Spleen (tissue), 11 donors: ENCODE data around the gene SNX17. TPM values are rescaled to one million over a fixed set of nuclear protein-coding genes. Genes with fewer than 3 reads are reported as not detected.

Source experiments
- DNase-seq: peaks from one replicate; pipeline ENCODE4 v3.0.0-alpha.2; 2020
- H3K27ac ChIP-seq, 8 donors: fragments of 200-600 bp; sonication (generic) in 7 of 8; 1 replicate in 4 of 8; 2 replicates in 4 of 8; pipeline versions ENCODE4 v1.5.0 to v1.8.0; 2016 to 2021; ENCODE audit warnings: inconsistent platforms in 4 of 8, mild to moderate bottlenecking in 4 of 8, moderate library complexity in 1 of 8
- H3K27me3 ChIP-seq, 7 donors: fragments of 200-600 bp; sonication (generic) in 6 of 7; replicated peaks in 1 of 7; 1 replicate in 4 of 7; 2 replicates in 3 of 7; pipeline versions ENCODE4 v1.5.0 to v1.8.0; 2016 to 2021; ENCODE audit warnings: inconsistent platforms in 3 of 7, mild to moderate bottlenecking in 1 of 7
- H3K36me3 ChIP-seq, 6 donors: fragments of 200-600 bp; sonication (generic) in 5 of 6; 1 replicate in 4 of 6; 2 replicates in 2 of 6; pipeline versions ENCODE4 v1.5.0 to v1.8.0; 2016 to 2021; ENCODE audit warnings: inconsistent platforms in 2 of 6
- H3K4me1 ChIP-seq, 6 donors: fragments of 200-600 bp; sonication (generic) in 5 of 6; 1 replicate in 3 of 6; 2 replicates in 3 of 6; pipeline versions ENCODE4 v1.5.0 to v1.8.0; 2016 to 2021; ENCODE audit warnings: inconsistent platforms in 3 of 6
- H3K4me3 ChIP-seq, 8 donors: fragments of 200-600 bp; sonication (generic) in 7 of 8; 1 replicate in 4 of 8; 2 replicates in 4 of 8; pipeline versions ENCODE4 v1.5.0 to v1.8.0; 2016 to 2021; ENCODE audit warnings: inconsistent platforms in 4 of 8, mild to moderate bottlenecking in 4 of 8, moderate library complexity in 2 of 8
- H3K9me3 ChIP-seq, 8 donors: fragments of 200-600 bp; sonication (generic) in 7 of 8; 1 replicate in 4 of 8; 2 replicates in 4 of 8; pipeline versions ENCODE4 v1.5.0 to v1.8.0; 2016 to 2021; ENCODE audit warnings: inconsistent platforms in 4 of 8
- POLR2A ChIP-seq, 3 donors: fragments of 450-650 bp; IDR thresholded peaks; one replicate each; pipeline ENCODE4 v1.5.1; 2017; ENCODE audit warnings: antibody characterized with exemption in 3 of 3, mild to moderate bottlenecking in 1 of 3
- POLR2AphosphoS5 ChIP-seq, 3 donors: sonication (generic); formaldehyde crosslinking; IDR thresholded peaks; one replicate each; pipeline ENCODE4 v1.5.1; 2017; ENCODE audit warnings: antibody characterized with exemption in 3 of 3
- WGBS, 5 donors: extraction: QIAGEN DNeasy Blood & Tissue Kit in 3 of 5; methylation state at CpG; one replicate each; pipeline versions ENCODE4 v1.1.5 to v1.1.7; 2013 to 2018; 5-methylcytosine and 5-hydroxymethylcytosine counted together
- intact Hi-C: fragments of 100-400 bp; cut with DNase I; formaldehyde crosslinking; loops from one replicate; pipeline ENCODE4 v1.15.0; 2023; ENCODE audit warnings: low total_unique reads
- polyA plus RNA-seq, 3 donors: library from polyadenylated mRNA; stranded (reverse); fragments of 200-250 nt; gene quantifications; one replicate each; pipeline ENCODE4 v1.2.1, GENCODE V29; 2013
- total RNA-seq, 7 donors: library from RNA; depleted of rRNA in 3 of 7; stranded (reverse); fragments of >200 nt in 3 of 7; fragmentation: NEBNext Ultra II Directional in 4 of 7; extraction: Animal tissue kit (Norgen Biotek cat#: 25700) in 4 of 7; gene quantifications; one replicate each; pipeline versions ENCODE4 v1.1.0 to v1.2.1, GENCODE V29; 2016 to 2021
- TF ChIP-seq, protein P1 (sequence below), 11 experiments: fragments of 200-600 bp in 7 of 11; fragments of 450-650 bp in 4 of 11; sonication (generic) in 4 of 11; IDR thresholded peaks in 8 of 11; conservative IDR thresholded peaks in 3 of 11; 1 replicate in 7 of 11; 2 replicates in 4 of 11; pipeline versions ENCODE4 v1.4.0 to v1.8.0; 2016 to 2021; ENCODE audit warnings: antibody characterized with exemption in 11 of 11, inconsistent platforms in 4 of 11, mild to moderate bottlenecking in 1 of 11
- donor health status: healthy with polysubstance abuse.
- donor health status: DM: no; HTN: no; CAD: no; lungs with moderate emphysema.
- donor health status: DM: no; HTN: no; CAD: no.
- donor health status: Bipolar disorder and iron deficiency.
- donor health status: healthy.
- donor health status: DM: no; HTN: no; CAD: no.
- donor health status: DM: yes; HTN: yes; CAD: no.

SNX17 gene
- total and polyA plus RNA-seq, 10 donors: 84.9 to 140 (median 117) TPM

DNA sequence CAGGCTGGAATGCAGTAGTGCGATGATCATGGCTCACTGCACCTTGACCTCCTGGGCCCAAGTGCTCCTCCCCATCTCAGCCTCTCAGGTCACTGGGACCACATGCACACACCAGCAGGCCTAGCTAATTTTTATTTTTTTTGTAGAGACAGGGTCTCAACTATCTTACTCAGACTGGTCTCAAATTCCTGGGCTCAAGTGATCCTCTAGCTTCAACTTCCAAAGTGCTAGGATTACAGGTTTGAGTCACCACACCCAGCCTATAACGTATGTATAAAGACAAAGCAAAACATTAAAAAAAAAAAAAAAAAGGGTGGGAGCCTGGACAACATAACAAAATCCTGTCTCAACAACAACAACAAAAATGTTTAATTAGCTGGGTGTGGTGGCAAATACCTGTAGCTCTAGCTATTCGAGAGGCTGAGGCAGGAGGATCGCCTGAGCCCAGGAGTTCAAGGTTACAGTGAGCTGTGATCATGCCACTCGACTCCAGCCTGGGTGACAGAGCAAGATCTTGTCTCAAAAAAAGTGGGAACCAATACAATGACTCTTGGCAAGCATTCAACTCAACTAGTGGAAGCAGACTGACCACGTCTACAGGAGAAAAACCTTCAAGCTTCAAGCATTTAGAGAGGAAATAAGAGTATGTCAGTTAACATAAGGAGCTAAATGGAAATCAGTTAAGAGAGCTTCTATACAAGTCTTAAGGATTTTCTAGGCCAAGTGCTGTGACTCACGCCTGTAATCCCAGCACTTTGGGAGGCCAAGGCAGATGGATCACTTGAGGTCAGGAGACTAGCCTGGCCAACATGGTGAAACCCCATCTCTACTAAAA lies 16.4 kb upstream of the SNX17 start:
- TF ChIP-seq, protein P1, sequence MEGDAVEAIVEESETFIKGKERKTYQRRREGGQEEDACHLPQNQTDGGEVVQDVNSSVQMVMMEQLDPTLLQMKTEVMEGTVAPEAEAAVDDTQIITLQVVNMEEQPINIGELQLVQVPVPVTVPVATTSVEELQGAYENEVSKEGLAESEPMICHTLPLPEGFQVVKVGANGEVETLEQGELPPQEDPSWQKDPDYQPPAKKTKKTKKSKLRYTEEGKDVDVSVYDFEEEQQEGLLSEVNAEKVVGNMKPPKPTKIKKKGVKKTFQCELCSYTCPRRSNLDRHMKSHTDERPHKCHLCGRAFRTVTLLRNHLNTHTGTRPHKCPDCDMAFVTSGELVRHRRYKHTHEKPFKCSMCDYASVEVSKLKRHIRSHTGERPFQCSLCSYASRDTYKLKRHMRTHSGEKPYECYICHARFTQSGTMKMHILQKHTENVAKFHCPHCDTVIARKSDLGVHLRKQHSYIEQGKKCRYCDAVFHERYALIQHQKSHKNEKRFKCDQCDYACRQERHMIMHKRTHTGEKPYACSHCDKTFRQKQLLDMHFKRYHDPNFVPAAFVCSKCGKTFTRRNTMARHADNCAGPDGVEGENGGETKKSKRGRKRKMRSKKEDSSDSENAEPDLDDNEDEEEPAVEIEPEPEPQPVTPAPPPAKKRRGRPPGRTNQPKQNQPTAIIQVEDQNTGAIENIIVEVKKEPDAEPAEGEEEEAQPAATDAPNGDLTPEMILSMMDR (IDR thresholded peaks at IDR 0.05 in 8 of 11, conservative IDR thresholded peaks at IDR 0.05 in 3 of 11): no peak
- no peak for TF ChIP-seq POLR2A (IDR thresholded peaks at IDR 0.05)
- no peak for TF ChIP-seq POLR2AphosphoS5 (IDR thresholded peaks at IDR 0.05)
- no peaks in the 10 kb centered on the region for H3K9me3 ChIP-seq
- intact Hi-C loops: no loop called here
- H3K4me3 ChIP-seq: no peak overlapping the region
- peaks cover 0 to 24% (median 4%) of the 10 kb centered on the region in 6 donors for H3K36me3 ChIP-seq
- WGBS, 5 donors: 71 to 81% (median 77%) methylated on average over 7 of the region's 7 CpGs
- H3K27me3 ChIP-seq: no peaks in the 10 kb centered on the region
- no peak overlapping the region for H3K27ac ChIP-seq
- peaks cover 27 to 86% (median 59%) of the 10 kb centered on the region in 6 donors for H3K4me1 ChIP-seq
- DNase-seq: no peak

DNA sequence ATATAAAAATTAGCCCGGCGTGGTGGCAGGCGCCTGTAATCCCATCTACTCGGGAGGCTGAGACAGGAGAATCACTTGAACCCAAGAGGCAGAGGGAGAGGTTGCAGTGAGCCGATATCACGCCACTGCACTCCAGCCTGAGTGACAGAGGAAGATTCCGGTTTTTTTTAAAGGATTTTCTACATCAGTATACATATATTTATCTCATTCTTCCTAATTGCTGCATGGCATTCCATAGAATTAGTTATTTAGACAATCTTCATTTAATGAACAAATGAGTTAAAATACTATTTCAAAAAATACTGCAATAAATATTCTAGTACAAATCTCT lies 15.9 kb upstream of the SNX17 start:
- no peaks in the 10 kb centered on the region for H3K27me3 ChIP-seq
- intact Hi-C loops: no loop called here
- no peak overlapping the region for H3K27ac ChIP-seq
- H3K4me3 ChIP-seq: no peak overlapping the region
- peaks cover 27 to 83% (median 59%) of the 10 kb centered on the region in 6 donors for H3K4me1 ChIP-seq
- TF ChIP-seq POLR2A (IDR thresholded peaks at IDR 0.05) (no peak), POLR2AphosphoS5 (IDR thresholded peaks at IDR 0.05) (no peak)
- TF ChIP-seq, protein P1 (IDR thresholded peaks at IDR 0.05 in 8 of 11, conservative IDR thresholded peaks at IDR 0.05 in 3 of 11): no peak
- peaks cover 0 to 19% (median 4%) of the 10 kb centered on the region in 6 donors for H3K36me3 ChIP-seq
- 89 to 98% (median 93%) methylated on average over 7 of the region's 7 CpGs for WGBS, 5 donors
- H3K9me3 ChIP-seq: no peaks in the 10 kb centered on the region
- no peak for DNase-seq

DNA sequence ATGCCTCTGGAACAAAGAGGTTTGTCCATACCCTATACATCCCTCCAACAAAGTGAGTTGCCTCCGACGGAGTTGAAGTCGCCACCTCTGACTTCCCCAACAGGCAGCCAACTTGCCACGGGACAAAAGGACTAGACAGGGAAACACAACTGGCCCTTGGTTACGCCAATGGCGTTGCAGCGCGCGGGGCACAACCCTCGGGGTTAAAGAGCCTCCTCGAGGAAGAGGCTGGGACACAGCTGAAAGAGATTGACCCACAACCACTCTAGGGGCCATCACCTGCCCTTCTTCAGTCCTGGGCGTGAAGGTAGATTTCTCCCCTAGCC lies 14.4 kb upstream of the SNX17 start:
- 0 to 1% (median 0%) methylated on average over 11 to 12 of the region's 12 CpGs for WGBS, 5 donors
- no peak for TF ChIP-seq POLR2AphosphoS5 (IDR thresholded peaks at IDR 0.05)
- no peak for TF ChIP-seq POLR2A (IDR thresholded peaks at IDR 0.05)
- TF ChIP-seq, protein P1 (IDR thresholded peaks at IDR 0.05 in 8 of 11, conservative IDR thresholded peaks at IDR 0.05 in 3 of 11): no peak
- Histone ChIP-seq H3K9me3 (no peaks in the 10 kb centered on the region), H3K27ac (peak overlapping the region; percentile 89 to 98 (median 94)), H3K27me3 (no peaks in the 10 kb centered on the region), H3K4me3 (peak overlapping the region; percentile 78 to 99 (median 94)), H3K4me1 (peaks cover 27 to 69% (median 52%) of the 10 kb centered on the region in 6 donors), H3K36me3 (peaks cover 0 to 8% (median 0%) of the 10 kb centered on the region in 6 donors)
- peak; percentile 90 for DNase-seq
- intact Hi-C loops: no loop called here

DNA sequence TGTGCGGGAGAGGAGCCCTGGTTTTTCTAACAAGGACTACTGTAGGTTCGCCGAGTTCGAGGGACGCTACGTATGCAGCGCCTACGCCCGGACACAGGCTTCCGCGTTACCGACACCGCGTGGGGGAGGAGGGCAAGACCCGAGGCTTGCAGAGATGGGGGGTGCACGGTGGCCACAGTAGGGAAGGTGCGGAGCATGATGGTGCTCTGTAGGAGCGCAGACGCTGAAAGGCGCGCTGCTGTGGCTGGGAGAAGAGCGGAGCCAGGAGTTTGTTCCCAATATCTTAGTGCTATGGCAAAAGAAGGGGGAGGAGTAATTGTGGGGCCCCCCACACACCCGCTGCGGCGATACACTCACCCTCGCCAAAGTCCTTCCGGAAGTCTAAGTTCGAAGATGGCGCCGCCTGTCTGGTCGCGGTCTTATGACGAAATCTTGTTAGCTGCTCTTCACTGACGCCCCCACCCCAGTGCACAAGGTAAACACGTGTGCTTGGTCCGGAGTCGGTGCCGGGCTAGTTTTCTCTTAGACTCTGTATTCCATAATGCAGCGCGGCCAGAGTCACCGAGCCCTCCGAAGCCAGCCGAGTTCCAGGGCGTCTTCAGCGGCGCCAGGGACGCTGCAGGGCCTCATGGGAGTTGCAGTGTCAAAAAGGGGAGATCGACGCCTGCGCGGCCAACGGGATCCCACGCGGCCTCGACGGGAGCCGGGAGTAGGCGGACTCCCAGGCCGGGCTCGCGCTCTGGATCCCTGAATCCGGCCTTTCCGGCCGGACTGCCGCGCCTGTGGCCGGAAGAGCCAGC lies 13.8 kb upstream of the SNX17 start, which contains the start of gene GTF3C2:
Gene GTF3C2 (minus strand): TSS at position 383 of the 800 bp plus-strand sequence. CDS start 13,210 bp downstream, outside the sequence.
- Histone ChIP-seq H3K36me3 (peaks cover 0 to 8% (median 0%) of the 10 kb centered on the region in 6 donors), H3K27me3 (no peaks in the 10 kb centered on the region), H3K4me3 (peak within 1 kb of the TSS; percentile 78 to 99 (median 94)), H3K9me3 (no peaks in the 10 kb centered on the region), H3K4me1 (peaks cover 26 to 63% (median 49%) of the 10 kb centered on the region in 6 donors), H3K27ac (peak within 1 kb of the TSS; percentile 89 to 98 (median 94))
- WGBS, 5 donors: 0 to 1% (median 0%) methylated on average over 34 to 67 of the region's 67 CpGs
- intact Hi-C loops: no loop called here
- TF ChIP-seq POLR2AphosphoS5 (IDR thresholded peaks at IDR 0.05) (peak; percentile 85 to 87 (median 87)), POLR2A (IDR thresholded peaks at IDR 0.05) (peak in 1 of 3 donors; percentile 30)
- TF ChIP-seq, protein P1 (IDR thresholded peaks at IDR 0.05 in 8 of 11, conservative IDR thresholded peaks at IDR 0.05 in 3 of 11): peak in 7 of 11 experiments; percentile 17 to 51 (median 25)
- peak; percentile 97 for DNase-seq
